GM15510 (cell line): ENCODE measurements around the gene NME7.

Experiments used
- POLR2A ChIP-seq: IDR thresholded peaks from 3 replicates; pipeline ENCODE4 v1.6.1; 2011; ENCODE audit warnings: borderline replicate concordance; ENCODE audit not compliant: insufficient read length; ENCODE audit errors: extremely low read depth

NME7 gene

DNA sequence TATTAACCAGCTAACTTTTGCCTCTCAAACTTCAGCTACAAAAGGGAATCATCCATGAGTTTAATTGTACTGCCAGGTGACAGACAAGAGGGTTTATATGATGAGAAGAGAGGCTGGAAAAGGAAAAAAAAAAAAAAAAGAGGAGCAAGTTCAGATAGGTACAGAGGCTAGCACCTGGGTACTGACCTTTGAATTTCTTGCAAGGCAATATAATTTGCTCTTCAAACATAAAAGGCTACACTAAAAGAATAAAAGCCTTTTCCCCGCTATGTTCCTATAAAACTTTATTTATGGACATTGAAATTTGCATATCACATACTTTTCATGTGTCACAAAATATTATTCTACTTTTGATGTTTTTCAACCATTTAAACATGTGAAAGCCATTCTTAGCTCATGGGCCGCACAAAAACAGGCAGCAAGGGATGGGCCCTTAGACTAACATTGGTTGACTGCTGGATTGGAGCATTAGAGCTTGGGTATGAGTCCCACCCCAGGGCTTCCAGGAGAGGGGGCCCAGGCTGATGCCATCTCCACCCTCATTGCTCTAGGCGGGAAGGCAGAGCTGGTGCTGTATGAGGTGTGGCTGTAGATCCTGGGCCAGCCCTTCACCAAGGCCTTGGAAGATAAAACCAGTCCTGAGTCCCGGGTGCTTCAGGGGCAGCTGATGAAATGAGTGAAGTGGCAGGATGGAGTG is 216.8 kb downstream of the NME7 start:
- TF ChIP-seq POLR2A: no peak

DNA sequence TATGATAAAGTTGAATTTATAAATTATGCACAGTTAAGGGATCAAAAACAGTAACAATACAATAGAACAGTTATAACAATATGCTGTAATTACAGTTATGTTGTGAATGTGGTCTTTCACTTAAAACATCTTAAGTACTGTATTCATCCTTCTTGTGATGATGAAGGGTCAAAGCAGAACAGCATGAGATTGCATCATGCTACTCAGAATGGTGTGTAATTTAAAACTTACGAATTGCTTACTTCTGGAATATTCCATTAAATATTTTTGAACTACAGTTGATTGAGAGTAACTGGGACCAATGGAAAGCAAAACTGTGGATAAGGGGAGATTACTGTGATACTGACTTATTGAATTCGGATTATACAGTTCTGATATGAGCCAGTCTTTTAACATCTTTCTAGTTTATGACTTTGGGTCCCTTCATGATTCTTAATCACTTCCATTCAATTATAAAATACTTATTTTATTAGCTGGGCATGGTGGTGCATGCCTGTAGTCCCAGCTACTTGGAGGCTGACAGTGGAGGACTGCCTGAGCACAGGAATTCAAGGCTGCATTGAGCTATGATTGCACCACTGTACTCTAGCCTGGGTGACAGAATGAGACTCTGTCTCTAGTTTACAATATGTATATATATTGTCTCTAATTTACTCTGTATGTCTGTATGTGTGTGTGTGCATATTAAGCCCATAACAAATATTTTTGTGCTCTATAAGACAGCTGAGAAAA is 217.9 kb downstream of the NME7 start:
- TF ChIP-seq POLR2A: no peak

DNA sequence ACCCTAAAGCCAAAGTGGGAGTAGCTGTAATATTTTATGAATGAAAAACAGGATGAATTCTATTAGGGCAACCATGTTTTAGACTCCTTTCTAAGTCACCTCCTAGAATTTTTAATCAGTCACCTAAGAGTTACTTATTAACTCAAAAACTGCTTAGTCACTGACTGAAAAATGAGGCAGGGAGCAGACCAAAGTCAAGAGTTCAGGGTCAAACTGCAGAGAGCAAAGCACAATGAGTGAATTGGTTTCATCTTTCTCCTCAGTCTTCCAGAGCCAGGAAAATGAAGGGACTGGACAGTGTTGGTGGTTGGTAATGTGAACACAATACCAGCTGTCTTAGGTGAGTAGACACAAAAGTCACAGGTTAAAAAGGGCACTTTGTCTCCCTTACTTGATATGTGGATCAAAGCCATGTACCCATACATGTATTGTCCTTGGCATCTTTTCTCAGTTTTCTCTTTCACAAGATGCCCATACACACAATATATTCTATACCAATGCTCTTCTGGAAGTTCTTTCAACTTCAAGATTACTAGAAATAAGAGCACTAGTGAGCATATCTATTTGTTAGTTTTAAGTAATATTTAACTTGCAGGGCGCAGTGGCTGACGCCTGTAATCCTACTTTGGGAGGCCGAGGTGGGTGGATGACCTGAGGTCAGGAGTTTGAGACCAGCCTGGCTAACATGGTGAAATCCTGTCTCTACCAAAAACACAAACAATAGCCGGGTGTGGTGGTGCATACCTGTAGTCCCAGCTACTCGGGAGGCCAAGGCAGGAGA is 218.9 kb downstream of the NME7 start:
- TF ChIP-seq POLR2A: no peak

DNA sequence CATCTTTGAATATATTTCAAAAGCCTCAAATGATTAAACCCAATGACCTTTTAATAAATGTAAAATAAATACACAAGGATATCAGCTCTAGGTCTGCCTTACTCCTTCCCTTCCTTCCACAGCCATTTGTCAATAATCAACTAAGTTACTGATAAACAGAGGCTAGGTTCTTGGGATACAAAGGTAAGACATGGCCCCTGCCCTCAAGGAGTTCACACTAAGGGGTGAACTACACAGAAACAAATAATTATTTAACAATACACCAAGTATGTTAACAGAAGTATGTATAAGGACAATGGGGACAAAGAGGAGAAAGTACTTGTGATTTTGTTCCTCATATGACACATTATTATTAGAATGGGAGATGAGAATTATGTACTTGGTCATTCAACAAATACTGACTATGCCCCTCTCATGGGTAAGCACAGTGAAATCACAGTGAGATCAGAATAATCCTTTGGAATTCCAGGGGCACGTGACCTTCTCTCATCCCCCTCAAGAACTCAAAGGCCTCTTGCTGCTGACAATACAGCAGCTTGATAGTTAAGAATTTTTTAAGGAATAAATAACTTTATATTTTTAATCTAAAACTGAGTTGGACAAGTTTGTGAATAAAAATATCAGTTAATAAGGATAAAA is 220.9 kb downstream of the NME7 start:
- TF ChIP-seq POLR2A: no peak

DNA sequence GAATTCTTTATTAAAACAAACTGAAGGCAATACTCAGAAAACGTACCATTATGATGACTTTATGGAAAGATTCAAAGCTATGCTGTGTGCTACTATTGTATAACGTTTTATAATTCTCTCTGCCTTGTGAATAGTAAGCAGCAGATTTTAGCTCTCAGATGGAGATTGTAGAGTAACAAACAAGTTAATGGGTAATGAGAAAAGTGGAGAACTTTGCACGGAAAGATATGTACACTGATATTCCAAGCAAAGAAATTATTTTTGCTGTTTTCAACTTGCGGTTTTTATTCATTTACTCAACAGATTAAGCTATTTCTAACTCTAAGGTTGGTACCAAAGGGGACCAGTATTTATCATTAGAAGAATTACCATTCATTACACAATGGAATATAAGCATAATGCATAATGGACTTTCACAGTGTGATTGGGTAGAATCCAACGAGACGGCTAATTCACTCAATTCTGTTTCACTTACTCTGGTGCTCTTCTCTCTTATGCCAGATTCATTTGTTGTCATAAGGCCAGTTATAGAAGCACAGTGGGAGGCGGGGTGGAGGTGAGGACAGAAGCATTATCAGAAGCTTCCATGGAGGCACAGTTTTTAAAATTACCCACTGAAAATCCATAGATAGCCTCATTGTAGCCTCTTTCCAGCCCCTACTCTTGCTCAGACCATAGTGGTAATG is 222.5 kb downstream of the NME7 start:
- no peak for TF ChIP-seq POLR2A

DNA sequence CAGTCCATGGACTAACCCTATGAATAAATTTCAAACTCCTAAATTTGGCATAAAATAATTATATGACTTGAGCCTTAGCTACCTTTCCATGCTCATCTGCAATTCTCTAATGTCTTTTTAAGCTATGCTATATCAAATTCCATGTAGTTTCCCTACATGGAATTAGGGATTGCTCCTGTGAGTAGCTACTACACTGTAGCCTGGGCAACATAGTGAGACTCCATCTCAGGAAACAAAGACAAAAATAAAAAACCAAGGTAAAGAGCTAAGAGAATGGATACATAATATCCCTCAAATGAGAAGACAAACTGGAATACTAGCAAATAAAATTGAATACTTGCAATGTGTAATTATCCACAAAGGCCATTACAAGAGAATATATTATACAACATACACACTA is 223.6 kb downstream of the NME7 start:
- TF ChIP-seq POLR2A: no peak

DNA sequence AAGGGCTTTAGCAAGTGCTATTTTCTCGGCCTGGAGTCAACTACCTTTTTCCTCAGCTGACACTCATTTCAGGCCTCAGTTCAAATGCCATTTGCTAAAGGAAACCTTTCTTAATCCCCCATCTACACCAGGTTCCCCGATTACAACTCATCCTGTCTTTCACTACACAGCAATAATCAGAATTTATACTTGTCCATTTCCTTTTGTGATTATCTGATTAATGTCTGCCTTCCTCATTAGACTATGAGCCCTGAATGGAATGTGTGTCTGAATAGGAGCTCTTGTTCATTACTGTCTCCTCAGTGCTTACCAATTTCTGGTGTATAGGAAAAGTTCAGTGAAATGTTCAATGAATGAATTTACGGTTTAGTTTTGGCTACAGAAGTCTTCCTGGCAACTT is 224.3 kb downstream of the NME7 start:
- no peak for TF ChIP-seq POLR2A

DNA sequence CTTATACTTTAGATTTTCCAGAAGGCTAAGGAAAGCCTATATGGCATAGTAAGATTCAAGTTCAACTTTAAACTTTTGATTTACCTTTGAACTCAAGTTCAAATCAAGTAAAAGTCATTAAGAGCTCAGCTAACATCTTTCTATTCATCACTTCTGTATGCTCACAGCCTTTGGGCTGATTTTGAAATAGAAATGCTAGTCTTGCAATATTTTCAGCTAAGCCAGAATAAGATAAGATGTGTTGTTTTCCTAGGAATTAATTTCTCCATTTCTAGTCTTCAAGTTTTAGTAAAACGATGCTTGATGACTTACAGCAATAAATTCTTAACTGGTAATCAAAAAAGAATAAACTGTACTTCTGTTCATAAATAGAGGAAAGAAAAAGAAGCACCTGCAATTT is 225.5 kb downstream of the NME7 start:
- TF ChIP-seq POLR2A: no peak

DNA sequence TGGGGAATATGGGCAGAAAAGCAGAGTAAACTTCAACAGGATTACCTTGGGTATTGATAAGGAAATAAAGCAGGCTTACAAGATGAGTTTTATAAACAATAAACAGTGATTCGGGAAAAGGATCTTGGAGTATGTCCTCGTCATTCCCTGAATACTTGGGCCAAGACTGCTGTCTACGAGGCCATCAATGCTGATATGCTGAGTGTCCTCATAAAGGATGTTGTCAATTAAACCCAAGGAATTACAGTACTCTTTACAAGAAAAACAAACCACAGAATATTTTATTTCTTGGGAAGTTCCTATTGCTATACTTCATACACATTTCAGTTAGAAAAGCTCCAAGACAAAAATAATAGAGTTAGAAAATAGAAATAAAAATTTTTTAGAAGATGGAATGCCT is 226.2 kb downstream of the NME7 start:
- no peak for TF ChIP-seq POLR2A

DNA sequence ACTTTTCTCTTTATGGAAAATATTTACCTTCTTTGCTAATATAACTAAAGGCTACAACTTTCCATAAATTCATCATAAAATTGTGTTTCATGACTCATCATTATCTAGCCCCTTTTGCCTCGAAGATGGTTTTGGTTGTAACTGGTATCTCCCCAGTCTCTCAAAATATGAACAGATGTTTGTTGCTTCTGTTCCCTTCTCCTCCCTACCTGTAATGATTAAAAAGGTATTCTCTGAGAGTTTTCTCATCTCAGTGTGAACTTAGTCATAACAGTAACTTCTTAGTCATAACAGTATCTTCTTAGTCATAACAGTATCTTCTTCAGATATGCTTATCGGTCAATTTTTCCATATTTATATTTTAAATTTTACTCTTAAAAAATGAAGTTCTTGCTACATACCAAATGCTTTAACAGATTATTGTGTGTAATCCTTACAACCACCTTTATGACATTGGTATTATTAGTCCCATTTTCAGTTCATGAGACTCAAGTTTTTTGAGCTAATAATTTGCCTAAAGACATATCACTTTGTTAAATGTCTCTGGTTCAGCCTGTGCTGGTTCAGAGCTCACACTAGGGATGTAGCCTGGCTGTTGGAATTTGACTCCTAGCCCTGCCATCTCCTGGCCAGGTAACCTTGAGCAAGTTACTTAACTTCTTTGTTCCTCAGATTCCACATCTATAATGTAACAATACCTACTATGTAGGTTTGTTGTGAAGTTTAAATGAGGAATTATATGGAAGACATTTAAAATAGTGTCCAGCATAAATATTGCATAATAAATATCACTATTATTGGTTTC is 228.5 kb downstream of the NME7 start:
- TF ChIP-seq POLR2A: no peak

DNA sequence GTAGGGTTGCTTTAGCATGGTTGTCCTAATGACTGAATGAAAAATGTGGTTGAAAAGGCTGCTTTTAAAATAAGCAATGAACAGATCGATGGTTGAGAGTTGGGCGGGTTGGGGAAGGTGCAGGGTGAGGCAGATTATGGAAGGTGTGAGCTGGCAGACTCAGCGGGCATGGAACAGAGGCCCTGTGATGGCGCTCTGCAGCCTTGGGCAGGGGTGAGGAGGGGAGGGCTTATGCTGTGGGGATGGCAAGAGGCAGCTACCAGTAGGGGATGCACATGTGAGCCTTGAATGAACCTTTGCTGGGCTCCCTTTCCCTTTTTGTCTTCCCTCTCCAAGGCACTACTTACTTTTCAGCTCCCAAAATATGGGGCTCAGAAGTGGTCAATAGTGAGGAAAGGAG is 230.2 kb downstream of the NME7 start:
- TF ChIP-seq POLR2A: no peak

DNA sequence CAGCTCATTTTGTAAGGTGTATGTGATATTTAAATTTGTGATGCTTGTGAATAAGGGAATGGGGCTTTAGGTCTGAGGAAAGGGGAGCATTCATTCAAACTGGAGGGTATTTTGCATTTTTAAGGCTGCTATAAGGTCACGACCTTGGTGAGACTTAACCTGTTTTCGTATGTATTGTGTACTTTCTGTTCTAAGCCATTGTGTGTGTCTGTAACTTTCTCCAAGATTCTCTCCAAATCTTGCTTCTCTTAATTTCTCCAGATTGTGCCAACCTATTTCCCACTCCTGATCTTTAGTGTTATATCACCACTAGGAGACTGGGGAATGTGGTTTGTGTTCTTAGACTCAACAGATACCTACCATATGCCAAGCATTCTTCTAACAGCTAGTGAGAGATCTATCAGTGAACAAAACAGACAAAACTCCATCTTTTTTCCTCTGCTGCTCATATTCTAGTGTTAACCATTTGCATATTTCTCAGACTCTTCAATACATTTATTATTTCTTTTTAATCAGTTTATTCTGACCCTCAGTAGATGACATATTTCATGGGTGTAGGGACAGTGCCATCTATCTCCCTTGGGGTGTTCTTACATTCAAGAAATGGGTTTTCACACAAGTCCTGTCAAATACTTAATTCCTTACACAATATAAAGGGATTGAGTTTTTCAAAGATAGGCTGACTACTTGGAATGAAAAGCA is 233.6 kb downstream of the NME7 start:
- TF ChIP-seq POLR2A: no peak

DNA sequence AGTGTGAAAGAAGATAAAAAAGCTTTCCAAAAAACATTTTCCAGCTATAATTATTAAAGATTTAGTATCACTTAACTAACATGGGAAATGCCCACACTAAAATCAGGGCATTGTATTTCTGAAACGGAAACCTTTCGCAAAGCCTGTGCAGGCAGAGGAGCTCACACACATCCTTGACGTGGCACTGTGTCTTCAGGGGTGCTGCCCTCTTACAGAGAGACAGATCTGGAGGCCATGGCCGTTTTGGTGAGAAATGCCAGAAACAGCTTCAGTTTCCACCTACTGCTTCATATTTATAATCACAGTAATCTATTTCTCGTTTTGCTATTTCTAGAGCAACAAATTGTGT is 234.4 kb downstream of the NME7 start:
- no peak for TF ChIP-seq POLR2A
